CD1c-positive myeloid dendritic cell (primary cell): ENCODE data around the gene MTHFD2L.
"Not testable (repeated sequence)": the region's sequence is repeated elsewhere in the genome, so short reads cannot be mapped to it uniquely, and the experiment has no call there.

Source experiments
- DNase-seq: peaks from one replicate; pipeline ENCODE4 v3.0.0-alpha.2; 2016; ENCODE audit errors: extremely low spot score

MTHFD2L gene

GRCh38 chr4:74189331-74190043, 31.6 kb downstream of the MTHFD2L start:
- DNase-seq: peak; percentile 57

- no peak for DNase-seq
Measured at GRCh38 chr4:74190332-74190731, 32.4 kb downstream of the MTHFD2L start.

GRCh38 chr4:74190919-74191397, 33.0 kb downstream of the MTHFD2L start:
- no peak for DNase-seq

GRCh38 chr4:74197080-74197479, 39.2 kb downstream of the MTHFD2L start:
- DNase-seq: no peak

- no peak for DNase-seq
Measured at GRCh38 chr4:74202062-74202586, 44.2 kb downstream of the MTHFD2L start.

GRCh38 chr4:74203467-74203866, 45.5 kb downstream of the MTHFD2L start:
- DNase-seq: no peak

GRCh38 chr4:74205046-74205445, 47.1 kb downstream of the MTHFD2L start:
- DNase-seq: no peak

GRCh38 chr4:74205559-74205958, 47.6 kb downstream of the MTHFD2L start:
- DNase-seq: no peak

GRCh38 chr4:74206088-74206825, 48.3 kb downstream of the MTHFD2L start:
- DNase-seq: peak; percentile 34

GRCh38 chr4:74214457-74215159, 56.7 kb downstream of the MTHFD2L start:
- not testable (repeated sequence) for DNase-seq

- not testable (repeated sequence) for DNase-seq
Measured at GRCh38 chr4:74215236-74215635, 57.3 kb downstream of the MTHFD2L start.

GRCh38 chr4:74217365-74217764, 59.4 kb downstream of the MTHFD2L start:
- DNase-seq: no peak

- DNase-seq: no peak
Measured at GRCh38 chr4:74218201-74218600, 60.3 kb downstream of the MTHFD2L start.

GRCh38 chr4:74219240-74219639, 61.3 kb downstream of the MTHFD2L start:
- no peak for DNase-seq

- DNase-seq: no peak
Measured at GRCh38 chr4:74223098-74223497, 65.2 kb downstream of the MTHFD2L start.

GRCh38 chr4:74223801-74224200, 65.9 kb downstream of the MTHFD2L start:
- DNase-seq: no peak

GRCh38 chr4:74228691-74229640, 71.0 kb downstream of the MTHFD2L start:
- DNase-seq: peak; percentile 84

GRCh38 chr4:74230902-74231499, 73.1 kb downstream of the MTHFD2L start:
- DNase-seq: peak; percentile 83

- no peak for DNase-seq
Measured at GRCh38 chr4:74235135-74235534, 77.2 kb downstream of the MTHFD2L start.

GRCh38 chr4:74237425-74237966, 79.6 kb downstream of the MTHFD2L start:
- no peak for DNase-seq
